Epithelial cell of proximal tubule (primary cell): ENCODE data around the gene ZC3H12D. TPM values are rescaled to one million over a fixed set of nuclear protein-coding genes. Genes with fewer than 3 reads are reported as not detected.

Source experiments
- DNase-seq: peaks from one replicate; pipeline ENCODE4 v3.0.0-alpha.2; 2011; ENCODE audit warnings: low read depth
- H3K4me3 ChIP-seq: 2 replicates; pipeline ENCODE4 v1.5.1; 2011; ENCODE audit warnings: low read depth, mild to moderate bottlenecking, low read length
- total RNA-seq: library from RNA; depleted of rRNA; stranded (reverse); fragments of >200 nt; gene quantifications from 2 replicates; pipeline ENCODE4 v1.2.3, GENCODE V29; 2015
- TF ChIP-seq, protein P1 (sequence below): conservative IDR thresholded peaks from 2 replicates; pipeline ENCODE4 v1.5.1; 2012; ENCODE audit warnings: low read depth, mild to moderate bottlenecking, low read length

ZC3H12D gene
- total RNA-seq, 1 donor from 2014 or later = 0.17 TPM

DNA sequence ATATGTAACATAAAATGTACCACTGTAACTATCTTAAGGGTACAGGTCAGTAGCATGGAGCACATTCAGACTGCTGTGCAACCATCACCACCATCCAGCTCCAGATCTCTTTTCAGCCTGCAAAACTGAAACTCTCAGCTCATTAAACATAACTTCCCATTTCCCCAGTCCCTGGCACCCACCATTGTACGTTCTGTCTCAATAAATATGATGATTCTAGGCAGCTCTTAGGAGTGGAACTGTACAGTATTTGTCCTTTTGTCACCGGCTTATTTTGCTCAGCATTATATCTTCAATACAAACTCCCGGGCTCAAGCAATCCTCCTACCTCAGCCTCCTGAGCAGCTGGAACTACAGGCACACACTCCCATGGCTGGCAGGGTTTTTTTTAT is 1.5 kb downstream of the ZC3H12D start:
- no peak overlapping the region for H3K4me3 ChIP-seq
- TF ChIP-seq, protein P1, sequence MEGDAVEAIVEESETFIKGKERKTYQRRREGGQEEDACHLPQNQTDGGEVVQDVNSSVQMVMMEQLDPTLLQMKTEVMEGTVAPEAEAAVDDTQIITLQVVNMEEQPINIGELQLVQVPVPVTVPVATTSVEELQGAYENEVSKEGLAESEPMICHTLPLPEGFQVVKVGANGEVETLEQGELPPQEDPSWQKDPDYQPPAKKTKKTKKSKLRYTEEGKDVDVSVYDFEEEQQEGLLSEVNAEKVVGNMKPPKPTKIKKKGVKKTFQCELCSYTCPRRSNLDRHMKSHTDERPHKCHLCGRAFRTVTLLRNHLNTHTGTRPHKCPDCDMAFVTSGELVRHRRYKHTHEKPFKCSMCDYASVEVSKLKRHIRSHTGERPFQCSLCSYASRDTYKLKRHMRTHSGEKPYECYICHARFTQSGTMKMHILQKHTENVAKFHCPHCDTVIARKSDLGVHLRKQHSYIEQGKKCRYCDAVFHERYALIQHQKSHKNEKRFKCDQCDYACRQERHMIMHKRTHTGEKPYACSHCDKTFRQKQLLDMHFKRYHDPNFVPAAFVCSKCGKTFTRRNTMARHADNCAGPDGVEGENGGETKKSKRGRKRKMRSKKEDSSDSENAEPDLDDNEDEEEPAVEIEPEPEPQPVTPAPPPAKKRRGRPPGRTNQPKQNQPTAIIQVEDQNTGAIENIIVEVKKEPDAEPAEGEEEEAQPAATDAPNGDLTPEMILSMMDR = no peak
- no peak for DNase-seq

DNA sequence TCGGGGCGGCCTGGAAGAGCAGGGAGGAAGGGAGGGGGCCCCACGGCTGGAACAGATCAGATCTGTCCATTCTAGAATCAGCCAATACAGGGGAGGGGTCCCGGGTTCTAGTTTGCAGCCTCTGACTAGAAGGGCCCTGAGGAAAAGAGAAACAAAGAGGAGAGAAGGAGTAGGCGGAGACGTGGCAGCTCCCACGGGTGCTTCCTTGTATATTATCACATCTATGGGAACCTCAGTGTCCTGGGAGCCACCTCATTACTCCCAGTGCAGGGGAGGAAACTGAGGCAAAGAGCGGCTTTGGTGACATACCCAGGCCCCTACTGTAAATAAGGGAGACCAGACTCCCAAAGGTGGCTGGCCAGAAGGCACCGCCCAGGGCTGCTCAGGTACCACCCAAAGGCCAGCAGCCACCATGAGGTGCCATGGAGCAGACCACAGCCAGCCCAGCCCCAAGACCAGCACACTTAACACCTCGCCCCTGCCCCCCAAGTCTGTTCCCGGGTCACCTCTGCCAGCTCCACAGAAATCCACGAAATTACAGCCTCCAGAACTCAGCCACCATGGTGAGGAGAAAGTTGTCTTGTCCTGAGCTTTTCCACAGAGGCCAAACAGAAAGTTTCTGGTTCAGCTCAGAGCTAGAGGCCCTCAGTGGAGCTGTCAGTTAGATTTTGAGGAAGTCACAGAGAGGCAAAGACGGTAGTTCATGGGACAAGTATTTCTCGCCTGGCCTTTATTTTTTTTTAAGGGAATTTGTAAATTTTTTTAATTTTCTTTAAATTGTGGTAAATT is 2.1 kb downstream of the ZC3H12D start:
- H3K4me3 ChIP-seq = no peak overlapping the region
- no peak for DNase-seq
- TF ChIP-seq, protein P1 = no peak

- no peak for DNase-seq
- H3K4me3 ChIP-seq = no peak overlapping the region
- TF ChIP-seq, protein P1 = no peak
These were observed 4.1 kb downstream of the ZC3H12D start for GRCh38 chr6:149480502-149481280.

DNA sequence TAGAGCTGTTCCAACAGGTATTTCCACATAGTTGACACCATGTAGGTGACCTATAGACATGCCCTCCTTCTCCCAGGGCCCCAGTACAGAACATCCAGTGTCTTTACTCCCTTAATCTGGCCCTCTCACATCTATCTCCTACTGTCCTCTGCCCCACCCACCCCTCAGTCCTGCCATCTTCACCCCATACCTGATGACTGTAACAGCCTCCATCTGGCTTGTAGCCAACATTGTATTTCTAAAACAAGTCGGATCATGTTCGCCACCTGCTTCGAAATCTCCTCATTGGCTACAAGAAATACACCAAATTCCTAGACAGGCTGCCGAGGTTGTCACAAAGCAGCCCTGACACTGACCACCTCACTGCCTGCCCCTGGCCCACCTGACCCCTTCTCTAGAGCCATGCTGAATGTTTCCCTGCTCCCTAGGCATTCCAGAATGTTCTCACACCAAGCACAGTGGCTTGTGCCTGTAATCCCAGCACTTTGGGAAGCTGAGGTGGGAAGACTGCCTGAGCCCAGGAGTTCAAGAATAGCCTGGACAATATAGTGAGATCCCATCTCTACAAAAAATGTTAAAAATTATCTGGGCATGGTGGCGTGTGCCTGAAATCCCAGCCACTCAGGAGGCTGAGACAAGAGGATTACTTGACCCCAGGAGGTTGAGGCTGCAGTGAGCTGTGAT is 6.0 kb downstream of the ZC3H12D start:
- H3K4me3 ChIP-seq = no peak overlapping the region
- TF ChIP-seq, protein P1 = no peak
- DNase-seq = no peak

DNA sequence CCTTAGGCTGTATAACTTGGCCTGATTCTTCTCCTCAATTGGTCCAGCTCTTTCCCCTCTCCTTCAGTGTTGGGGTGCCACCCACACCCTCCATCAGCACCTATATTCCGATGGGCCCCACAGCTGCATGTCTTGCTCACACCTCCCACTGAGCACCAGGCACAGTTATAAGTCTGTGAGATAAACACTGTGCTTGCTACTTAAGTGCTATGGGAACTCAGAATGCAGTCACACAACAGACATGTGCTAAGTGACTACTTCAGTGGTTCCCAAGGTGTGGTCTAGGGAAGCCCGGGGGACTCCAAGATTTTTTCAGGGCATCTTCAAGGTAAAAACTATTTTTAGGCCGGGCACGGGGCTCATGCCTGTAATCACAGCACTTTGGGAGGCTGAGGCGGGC is 7.3 kb downstream of the ZC3H12D start:
- TF ChIP-seq, protein P1 = no peak
- no peak overlapping the region for H3K4me3 ChIP-seq
- no peak for DNase-seq

- TF ChIP-seq, protein P1 = no peak
- no peak overlapping the region for H3K4me3 ChIP-seq
- DNase-seq = no peak
These were observed 7.9 kb downstream of the ZC3H12D start for GRCh38 chr6:149476789-149477455.
